Loucy (cell line): ENCODE results near the gene LHX4.

Experiments used
- EZH2phosphoT487 ChIP-seq: fragments of 200-600 bp; IDR thresholded peaks from 2 replicates; pipeline ENCODE4 v1.6.1; 2018; ENCODE audit warnings: antibody characterized with exemption, mild to moderate bottlenecking, moderate library complexity, borderline replicate concordance
- TF ChIP-seq, protein P1 (sequence below): fragments of 200-600 bp; sonication (generic); conservative IDR thresholded peaks from 2 replicates; pipeline ENCODE4 v1.5.1; 2014; ENCODE audit warnings: mild to moderate bottlenecking, antibody characterized with exemption, low read length

- TF ChIP-seq, protein P1, sequence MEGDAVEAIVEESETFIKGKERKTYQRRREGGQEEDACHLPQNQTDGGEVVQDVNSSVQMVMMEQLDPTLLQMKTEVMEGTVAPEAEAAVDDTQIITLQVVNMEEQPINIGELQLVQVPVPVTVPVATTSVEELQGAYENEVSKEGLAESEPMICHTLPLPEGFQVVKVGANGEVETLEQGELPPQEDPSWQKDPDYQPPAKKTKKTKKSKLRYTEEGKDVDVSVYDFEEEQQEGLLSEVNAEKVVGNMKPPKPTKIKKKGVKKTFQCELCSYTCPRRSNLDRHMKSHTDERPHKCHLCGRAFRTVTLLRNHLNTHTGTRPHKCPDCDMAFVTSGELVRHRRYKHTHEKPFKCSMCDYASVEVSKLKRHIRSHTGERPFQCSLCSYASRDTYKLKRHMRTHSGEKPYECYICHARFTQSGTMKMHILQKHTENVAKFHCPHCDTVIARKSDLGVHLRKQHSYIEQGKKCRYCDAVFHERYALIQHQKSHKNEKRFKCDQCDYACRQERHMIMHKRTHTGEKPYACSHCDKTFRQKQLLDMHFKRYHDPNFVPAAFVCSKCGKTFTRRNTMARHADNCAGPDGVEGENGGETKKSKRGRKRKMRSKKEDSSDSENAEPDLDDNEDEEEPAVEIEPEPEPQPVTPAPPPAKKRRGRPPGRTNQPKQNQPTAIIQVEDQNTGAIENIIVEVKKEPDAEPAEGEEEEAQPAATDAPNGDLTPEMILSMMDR = no peak
- TF ChIP-seq EZH2phosphoT487 = no peak
These were observed 50.6 kb downstream of the LHX4 start for GRCh38 chr1:180280617-180281016.
